ENCODE data around the gene ASB5. TPM values are rescaled to one million over a fixed set of nuclear protein-coding genes. Genes with fewer than 3 reads are reported as not detected.

ASB5 gene
- total RNA-seq, 1 donor from 2014 or later: not detected

GRCh38 chr4:176258135-176258534, 10.9 kb downstream of the ASB5 start:
- TF ChIP-seq CTCF (IDR thresholded peaks at IDR 0.05; ENCODE audit: insufficient read depth, low read length, severe bottlenecking): no peak
- no peak for DNase-seq (ENCODE audit: low read depth)
- no peaks in the 10 kb centered on the region for H3K36me3 ChIP-seq (ENCODE audit: control insufficient read depth, insufficient read depth, low read length)
- no peak for FAIRE-seq
- H3K4me3 ChIP-seq (ENCODE audit: low read depth, low read length): no peak overlapping the region
- H3K27me3 ChIP-seq (ENCODE audit: control insufficient read depth, insufficient read depth, low read length): no peaks in the 10 kb centered on the region

- TF ChIP-seq CTCF (IDR thresholded peaks at IDR 0.05; ENCODE audit: insufficient read depth, low read length, severe bottlenecking): no peak
- DNase-seq (ENCODE audit: low read depth): no peak
- Histone ChIP-seq H3K4me3 (ENCODE audit: low read depth, low read length) (no peak overlapping the region), H3K27me3 (ENCODE audit: control insufficient read depth, insufficient read depth, low read length) (no peaks in the 10 kb centered on the region), H3K36me3 (ENCODE audit: control insufficient read depth, insufficient read depth, low read length) (no peaks in the 10 kb centered on the region)
- FAIRE-seq: no peak
Measured at GRCh38 chr4:176256921-176257320, 12.1 kb downstream of the ASB5 start.

DNA sequence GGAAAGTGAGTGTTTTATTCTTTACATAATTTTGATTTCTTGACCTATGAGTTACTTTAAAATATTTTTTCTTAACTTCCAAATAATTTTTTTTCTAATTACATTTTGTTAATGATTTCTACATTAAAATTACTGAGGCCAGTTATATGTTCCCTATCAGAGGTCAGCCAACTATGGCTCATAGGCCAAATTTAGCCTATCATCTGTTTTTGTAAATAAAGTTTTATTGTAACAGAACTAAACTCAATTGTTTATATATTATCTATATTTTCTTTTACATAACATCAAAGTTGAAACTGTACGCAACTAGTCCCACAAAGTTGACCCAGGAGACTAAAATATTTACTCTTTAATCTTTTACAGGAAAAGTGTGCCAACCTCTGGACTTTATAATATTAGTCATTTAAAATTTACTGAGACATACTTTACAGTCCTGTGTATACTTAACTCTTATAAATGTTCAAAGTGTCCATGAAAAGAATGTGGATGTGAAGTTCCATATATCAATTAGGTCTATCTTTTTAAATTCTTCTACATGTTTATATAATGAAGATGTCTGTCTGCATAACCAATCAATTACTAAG, 26.2 kb downstream of the ASB5 start:
- DNase-seq (ENCODE audit: low read depth) (no peak), FAIRE-seq (no peak)
- Histone ChIP-seq H3K36me3 (ENCODE audit: control insufficient read depth, insufficient read depth, low read length) (no peaks in the 10 kb centered on the region), H3K27me3 (ENCODE audit: control insufficient read depth, insufficient read depth, low read length) (no peaks in the 10 kb centered on the region), H3K4me3 (ENCODE audit: low read depth, low read length) (no peak overlapping the region)
- no peak for TF ChIP-seq CTCF (IDR thresholded peaks at IDR 0.05; ENCODE audit: insufficient read depth, low read length, severe bottlenecking)

DNA sequence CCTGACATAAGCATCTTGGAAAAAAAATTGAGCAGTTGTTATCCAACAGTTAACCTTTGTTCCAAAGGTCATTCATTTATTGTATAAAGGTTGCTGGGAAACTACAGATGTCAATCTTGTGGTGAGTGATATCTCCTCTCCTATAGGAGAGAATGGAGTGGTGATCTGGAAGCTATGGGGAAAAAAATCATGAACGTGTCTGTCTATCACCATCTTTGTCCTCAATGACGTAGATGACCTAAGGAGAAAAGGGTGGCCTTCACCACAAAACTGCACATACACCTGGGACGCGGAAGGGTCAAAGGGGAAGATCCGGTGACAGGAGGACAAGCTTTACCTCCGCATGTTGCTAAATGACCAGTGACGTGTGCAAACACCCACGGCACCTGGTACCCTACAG, 27.3 kb downstream of the ASB5 start:
- DNase-seq (ENCODE audit: low read depth) (no peak), FAIRE-seq (peak; percentile 23)

GRCh38 chr4:176238826-176239225, 30.2 kb downstream of the ASB5 start:
- no peak for FAIRE-seq
- H3K4me3 ChIP-seq (ENCODE audit: low read depth, low read length): no peak overlapping the region
- H3K36me3 ChIP-seq (ENCODE audit: control insufficient read depth, insufficient read depth, low read length): no peaks in the 10 kb centered on the region
- no peaks in the 10 kb centered on the region for H3K27me3 ChIP-seq (ENCODE audit: control insufficient read depth, insufficient read depth, low read length)
- peak; percentile 76 for DNase-seq (ENCODE audit: low read depth)
- TF ChIP-seq CTCF (IDR thresholded peaks at IDR 0.05; ENCODE audit: insufficient read depth, low read length, severe bottlenecking): no peak

More for the DNA sequence above, 27.3 kb downstream of the ASB5 start:
- Histone ChIP-seq H3K27me3 (ENCODE audit: control insufficient read depth, insufficient read depth, low read length) (no peaks in the 10 kb centered on the region), H3K4me3 (ENCODE audit: low read depth, low read length) (no peak overlapping the region), H3K36me3 (ENCODE audit: control insufficient read depth, insufficient read depth, low read length) (no peaks in the 10 kb centered on the region)
- TF ChIP-seq CTCF (IDR thresholded peaks at IDR 0.05; ENCODE audit: insufficient read depth, low read length, severe bottlenecking): no peak

GRCh38 chr4:176238157-176238610, 30.8 kb downstream of the ASB5 start:
- FAIRE-seq: no peak
- no peaks in the 10 kb centered on the region for H3K36me3 ChIP-seq (ENCODE audit: control insufficient read depth, insufficient read depth, low read length)
- no peak overlapping the region for H3K4me3 ChIP-seq (ENCODE audit: low read depth, low read length)
- no peak for TF ChIP-seq CTCF (IDR thresholded peaks at IDR 0.05; ENCODE audit: insufficient read depth, low read length, severe bottlenecking)
- DNase-seq (ENCODE audit: low read depth): no peak
- no peaks in the 10 kb centered on the region for H3K27me3 ChIP-seq (ENCODE audit: control insufficient read depth, insufficient read depth, low read length)
